Measurements from ENCODE around the gene BAZ2B.

BAZ2B gene

DNA sequence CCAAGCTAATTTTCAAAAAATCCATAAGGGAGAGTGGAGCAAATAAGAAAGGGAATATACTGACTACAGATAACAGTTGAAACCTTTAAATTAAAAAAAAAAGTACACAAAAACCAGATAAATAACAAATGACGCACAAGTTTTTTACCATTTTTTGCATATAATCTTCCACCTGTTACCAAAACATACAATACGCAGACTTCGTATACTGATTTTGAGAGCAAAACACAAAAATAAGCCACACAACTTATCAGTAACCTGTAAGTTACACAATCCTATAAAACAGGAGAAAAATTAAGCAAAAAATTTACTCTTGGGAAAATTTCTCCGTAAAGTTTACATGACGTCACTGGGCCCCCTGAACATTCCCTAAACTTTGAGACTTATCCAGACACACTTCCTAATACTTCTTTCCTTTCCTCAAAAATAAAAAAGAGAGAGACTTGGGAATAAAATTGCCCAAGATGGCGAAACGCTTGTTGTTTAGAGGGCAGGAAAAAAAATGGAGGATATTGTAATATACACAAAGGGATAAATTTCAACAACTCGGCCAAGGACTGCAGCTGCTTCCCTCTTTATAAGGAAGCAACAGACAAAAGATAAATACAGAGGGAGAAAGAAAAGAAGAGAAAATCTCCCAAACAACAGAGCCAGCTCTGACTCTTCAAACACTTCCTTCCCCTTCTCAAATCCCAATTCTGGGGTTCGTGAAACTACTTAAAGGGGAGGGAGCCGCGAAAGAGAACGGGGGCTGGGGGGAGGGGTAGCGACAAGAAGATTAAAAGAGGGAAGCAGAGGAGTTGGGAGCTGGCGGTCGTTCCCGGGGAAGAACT lies 1.6 kb downstream of the BAZ2B start:
- FAIRE-seq, result no peak

DNA sequence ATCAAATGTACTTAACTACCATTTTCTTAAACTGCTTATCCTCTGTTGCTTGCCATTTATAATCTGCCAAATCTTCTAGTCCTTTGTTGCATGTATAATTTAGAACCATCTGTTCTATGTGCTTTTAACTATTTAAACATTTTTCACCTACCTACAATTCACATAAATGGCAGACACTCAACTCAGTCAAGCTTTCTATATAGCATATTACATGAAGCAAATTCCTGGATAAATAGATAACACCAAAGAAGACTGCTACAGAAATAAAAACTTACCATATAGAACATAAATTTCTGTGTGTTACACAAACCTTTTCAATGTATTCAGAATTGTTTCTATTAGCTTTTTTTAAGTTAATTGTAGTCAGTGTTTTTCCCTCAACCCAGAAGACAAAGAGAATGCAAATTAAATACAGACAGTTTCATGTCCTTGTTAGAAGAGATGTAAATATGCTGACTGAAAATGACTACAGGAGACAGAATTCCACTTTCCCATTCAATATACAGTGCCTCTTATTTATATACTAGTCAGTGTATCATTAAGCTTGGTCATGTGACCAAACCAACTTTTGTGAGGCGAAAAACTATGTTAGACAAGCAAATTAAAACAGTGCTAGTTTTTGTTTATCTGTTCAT lies 2.6 kb downstream of the BAZ2B start:
- FAIRE-seq, result no peak

DNA sequence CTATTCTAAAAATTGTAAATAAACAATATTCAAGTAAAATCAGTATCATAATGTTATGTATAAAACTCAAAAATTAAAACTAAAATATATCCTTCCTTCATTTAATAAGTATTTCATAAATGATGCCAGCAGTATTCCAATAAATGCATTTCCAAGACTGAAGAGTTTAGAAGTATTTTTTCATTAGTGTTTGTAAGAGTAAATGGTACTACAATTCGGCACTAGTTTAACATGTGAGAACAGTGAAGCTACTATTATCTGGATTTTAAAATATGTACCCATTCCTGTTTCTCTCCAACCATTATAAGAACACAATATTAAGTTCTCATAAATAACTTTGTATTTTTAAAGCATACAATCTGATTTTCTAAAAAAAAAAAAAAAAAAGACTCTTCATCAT lies 3.3 kb downstream of the BAZ2B start:
- peak; percentile 71 for FAIRE-seq

DNA sequence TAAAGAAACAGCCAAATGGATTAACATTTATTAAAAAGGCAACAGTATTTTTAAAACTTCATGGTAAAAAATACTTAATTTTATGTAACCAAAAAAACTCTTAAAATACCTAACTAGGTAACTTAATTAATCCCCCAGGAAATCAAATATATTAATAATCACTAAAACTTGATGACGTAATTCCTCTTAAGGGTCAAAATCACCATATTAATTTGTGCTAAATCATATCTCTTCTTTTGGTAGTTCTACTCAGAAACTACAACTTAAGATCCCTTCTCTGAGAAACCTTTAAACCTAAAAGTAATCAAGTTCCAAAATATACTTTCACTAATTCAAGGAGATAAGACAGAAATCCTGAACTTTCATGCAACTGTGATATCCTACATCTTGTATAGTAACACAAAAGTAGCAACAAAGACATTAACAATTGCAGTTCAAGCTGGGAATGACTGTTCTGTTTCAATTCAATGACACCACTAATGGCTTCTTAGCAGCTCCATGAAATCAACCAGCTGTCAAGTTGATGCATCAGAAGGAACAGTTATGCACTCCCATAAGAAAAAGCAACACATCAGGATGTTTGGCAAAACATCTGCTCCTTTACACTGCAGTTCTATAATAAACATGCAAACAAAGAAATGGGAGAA lies 4.0 kb downstream of the BAZ2B start:
- peak; percentile 93 for FAIRE-seq

DNA sequence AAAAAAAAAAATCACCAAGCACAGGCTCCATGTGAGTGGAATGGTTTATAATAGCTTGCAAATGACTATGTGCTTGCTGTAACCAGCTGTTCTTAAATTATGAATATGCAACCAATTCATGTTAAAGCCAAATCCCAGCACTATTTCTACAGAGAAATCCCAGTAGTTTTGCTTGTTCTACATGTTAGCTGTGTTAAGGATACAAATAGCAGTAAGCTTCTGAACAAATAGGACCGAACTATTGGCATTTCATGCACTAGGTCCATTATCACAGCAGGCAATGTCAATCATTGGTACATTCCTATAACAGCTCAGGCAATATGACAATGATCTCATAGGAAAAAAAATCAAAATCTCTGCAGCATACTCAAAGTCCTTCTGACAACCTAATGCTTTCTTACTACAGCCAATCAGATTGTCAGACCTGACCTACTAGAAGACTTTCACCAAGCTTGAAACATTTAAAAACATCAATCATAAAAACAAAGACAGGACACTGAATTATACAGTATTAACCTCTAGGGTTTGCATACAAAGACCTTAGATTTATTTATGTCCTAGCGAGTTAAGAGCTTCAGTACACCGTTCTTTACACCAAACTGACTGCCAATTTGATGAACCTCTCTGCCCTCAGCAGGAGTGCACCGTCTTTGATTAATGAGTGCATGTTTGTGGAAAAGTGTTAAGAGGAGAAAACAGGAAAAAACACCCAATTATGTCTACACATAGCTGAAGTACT lies 6.4 kb downstream of the BAZ2B start:
- no peak for FAIRE-seq

DNA sequence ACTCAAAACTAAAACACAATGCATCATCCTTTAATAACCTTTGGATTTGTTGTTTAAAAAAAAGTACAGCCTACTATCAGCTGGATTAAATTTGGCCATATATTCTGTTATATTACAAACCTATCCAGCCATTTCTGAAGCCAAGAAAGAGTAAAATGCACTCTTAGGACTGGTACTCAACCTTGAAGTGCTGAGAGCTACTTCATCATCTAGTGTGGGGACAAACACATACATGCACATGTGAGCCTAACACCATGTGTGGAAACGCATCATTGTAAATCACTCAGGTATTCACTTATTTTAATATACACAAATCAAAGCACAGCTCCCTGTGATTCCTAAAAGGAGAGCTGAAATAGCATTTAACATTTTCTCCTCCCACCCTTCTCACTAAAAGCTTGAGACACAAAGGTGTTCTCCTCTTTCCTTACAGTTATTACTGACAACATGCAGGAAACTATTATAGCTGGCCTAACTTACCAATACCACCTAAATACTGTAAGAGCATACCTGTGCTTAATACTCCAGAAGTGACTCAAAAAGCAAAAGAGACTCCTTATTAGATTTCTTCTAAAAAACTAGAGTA lies 7.5 kb downstream of the BAZ2B start:
- no peak for FAIRE-seq

DNA sequence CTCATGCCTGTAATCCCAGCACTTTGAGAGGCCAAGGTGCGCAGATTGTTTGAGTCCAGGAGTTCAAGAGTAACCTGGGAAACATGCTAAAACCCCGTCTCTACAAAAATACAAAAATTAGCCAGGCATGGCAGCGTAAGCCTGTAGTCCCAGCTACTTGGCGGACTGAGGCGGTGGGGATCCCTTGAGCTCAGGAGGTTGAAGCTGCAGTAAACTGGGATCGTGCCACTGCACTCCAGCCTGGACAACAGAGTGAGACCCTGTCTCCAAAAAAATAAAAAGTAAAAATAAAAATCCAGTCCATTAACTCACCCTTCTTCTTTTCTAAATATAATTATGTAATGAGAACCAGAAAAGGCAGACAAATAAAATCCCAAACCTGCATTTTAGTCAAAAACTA lies 8.2 kb downstream of the BAZ2B start:
- FAIRE-seq, result no peak

DNA sequence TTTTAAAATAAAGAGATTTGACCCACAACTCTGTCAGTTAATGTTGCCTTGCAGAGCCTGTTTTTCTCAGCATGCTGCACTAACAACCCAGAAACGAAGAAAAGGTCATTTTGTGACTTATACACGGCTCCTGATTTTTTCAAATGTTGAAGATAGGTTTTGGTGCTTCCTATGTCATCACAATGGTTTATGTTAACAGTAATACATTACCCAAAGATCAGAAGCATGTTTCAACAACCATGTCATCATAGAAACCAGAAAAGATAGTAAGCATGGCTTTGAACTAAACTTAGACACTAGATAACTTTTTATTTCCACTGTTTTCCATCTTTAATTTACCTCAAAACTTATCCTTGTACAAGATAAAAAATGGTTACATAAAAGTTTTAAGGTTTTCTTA lies 10.1 kb downstream of the BAZ2B start:
- no peak for FAIRE-seq

DNA sequence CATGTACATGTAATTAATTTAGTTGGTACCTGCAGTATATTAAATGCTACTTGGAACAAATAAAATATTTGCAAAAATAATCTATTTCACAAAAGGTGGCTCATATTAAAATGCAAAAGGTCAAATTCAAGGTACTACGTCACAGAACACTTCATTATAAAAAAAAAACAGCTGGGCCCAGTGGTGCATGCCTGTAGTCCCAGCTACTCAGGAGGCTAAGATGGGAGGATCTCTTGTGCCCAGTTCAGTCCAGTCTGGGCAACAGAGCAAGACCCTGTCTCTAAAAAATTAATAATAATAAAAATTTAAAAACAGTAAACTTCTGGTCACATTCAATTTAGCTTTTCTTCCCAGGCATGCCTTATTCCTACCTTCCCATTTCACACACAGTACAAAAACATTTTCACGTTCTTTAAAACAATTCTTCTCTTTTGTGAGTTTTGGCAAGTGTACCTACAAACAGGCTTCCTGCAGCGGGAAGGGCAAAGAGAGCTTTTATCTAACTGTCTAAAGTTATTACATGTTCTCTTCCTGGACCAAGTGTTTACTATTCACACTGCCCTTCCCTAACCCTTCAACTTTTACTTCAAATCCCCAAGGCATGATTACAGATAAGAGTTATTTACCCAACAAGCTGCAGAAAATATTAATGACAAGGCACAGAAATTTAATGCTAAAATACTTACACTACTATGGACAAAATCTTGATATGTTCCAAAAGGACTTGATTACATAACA lies 10.7 kb downstream of the BAZ2B start:
- peak; percentile 21 for FAIRE-seq

DNA sequence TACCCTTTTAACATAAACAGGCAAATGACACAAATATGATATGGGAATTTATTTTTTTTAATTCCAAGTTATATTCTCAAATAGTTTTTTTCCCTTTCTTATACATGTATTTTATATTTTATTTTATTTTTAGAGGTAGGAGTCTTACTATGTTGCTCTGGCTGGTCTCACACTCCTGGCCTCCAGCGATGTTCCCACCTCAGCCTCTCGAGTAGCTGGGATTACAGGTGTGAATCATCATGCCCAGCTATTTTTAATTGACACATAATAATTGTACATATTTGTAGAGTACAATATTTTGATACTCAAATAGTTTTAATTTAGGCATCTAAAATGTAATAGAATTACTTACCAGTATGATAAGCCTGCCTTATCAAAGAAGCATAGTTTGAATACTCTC lies 12.2 kb downstream of the BAZ2B start:
- no peak for FAIRE-seq

DNA sequence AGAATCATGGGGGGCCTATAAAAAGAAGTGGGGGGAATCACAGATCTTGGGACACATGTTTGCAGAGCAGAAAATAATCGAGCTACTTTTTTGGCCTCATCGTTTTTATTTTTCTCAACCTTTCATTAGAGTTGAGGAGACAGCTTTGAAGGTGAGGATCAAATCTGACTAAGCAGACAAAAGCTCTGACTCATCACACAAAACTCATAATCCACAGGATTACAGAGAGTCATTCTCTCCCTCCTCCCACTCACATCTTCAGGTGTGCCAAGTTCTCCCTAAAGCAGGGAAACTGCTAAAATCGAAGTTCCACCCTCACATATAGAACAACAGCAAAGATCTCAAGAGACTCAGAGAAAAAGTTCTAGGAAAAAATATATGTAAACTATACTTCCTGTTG lies 15.6 kb downstream of the BAZ2B start:
- no peak for FAIRE-seq

DNA sequence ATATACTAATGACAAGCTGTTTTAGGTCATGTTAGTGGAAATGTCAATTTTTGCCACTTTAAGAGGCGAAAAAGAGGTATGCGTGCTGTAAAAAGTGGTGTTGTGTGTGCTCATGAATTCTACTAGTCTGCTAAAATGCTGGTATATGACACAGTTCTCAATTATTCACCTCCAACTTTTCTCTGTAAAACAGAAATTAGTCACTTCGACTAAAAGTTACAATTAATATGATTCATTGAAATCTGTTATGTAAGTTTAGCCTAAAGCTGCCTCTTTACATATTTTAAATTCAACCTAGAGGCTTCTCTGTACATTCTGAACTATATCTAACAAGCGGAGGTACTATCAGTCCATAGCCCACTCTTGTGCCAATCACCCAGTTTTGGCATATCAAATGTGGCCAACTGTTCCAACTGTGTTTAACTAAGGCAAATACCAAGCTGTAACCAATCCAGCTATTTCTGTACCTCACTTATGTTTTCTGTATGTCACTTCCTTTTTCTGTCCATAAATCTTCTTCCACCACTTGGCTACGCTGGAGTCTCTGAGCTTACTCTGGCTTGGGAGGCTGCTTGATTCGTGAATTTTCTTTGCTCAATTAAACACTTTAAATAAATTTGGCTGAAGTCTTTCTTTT lies 20.8 kb downstream of the BAZ2B start:
- no peak for FAIRE-seq

DNA sequence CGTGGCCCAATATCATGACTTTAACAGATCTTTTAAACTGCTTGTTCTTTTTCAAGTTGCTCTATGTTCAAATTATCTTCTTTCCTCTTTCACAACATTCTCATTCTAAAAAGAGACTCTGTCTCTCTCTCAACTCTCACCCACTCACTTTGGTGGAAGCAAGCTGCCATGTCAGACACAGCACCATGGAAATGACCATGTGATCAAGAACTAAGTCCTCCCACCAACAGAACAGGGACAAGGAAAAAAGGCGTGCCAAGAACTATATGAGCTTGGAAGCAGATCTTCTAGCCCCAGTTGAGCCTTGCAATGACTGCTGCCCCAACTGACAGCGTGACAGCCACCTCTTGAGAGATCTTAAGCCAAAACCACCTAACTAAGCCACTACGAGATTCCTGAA lies 23.9 kb downstream of the BAZ2B start:
- no peak for FAIRE-seq

DNA sequence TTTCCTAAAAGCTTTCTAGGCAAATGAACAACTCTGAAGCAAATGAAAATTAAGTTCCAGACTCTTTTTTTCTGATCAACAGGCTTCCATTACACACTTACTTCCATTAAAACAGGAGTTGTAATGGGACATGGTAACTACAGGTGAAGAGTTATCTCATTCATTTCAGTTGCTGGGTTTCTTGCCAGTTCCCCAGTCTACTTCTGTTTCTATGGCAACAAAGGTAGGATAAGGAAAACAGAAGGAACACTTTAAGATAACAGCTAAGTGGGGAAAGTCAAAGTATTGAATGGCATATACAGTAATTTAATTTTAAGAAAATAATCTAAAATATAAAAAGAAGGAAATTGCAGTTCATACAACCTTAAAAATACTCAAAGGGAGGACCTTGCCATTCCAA lies 25.1 kb downstream of the BAZ2B start:
- FAIRE-seq, result no peak

DNA sequence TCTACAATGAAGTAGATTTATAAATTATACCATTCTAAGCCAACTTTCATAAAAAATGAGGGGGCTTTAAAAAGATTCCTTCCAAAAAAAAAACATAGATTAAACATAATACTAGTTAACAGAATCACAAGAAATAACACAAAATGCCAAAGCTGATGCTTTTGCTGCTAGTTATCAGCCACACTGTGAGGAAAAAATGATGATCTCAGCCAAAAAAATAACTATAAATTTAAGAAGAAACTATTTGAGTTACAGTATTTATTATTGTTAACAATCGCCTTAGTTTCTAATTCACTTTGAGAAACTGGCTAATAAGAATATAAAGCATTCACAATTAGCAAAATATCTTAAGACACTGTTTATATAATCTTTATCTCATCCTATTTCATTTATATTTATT lies 27.1 kb downstream of the BAZ2B start:
- FAIRE-seq, result no peak

DNA sequence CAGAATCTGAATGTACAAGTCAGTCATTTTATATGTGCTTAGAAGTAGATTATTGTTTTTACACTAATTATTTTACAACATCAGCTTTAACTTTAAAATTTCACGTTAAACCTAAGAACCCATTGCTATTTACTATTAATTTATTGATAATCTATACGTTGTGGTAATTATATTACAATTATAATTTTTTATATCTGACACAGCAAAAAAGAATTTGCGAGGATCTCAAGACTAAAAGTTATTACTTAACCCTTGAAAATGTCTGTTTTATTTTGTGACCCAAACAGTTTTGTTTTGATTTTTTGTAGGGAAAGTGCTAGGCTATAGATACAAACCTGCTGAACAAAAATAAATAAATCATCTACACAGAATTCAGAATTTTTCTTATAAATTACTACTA lies 30.3 kb downstream of the BAZ2B start:
- FAIRE-seq, result no peak

DNA sequence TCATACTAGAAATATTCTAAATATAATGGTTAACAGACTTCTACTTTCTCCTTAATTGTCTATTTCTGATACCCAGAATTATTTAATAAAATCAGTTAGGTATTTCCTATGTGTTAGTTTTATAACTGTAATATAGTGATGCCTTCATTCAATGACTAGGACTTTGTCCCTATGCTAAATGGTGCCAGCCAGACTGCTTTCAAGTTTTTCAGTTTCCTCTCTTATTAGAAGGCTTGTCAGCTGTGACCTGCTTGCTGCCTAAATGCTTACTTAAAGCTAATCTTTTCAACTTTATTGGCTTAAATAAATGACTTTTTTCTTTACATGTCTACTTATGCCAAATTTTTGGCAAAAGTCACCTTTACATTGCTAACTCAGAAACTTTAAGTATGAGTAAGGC lies 30.7 kb downstream of the BAZ2B start:
- FAIRE-seq, result peak; percentile 41

DNA sequence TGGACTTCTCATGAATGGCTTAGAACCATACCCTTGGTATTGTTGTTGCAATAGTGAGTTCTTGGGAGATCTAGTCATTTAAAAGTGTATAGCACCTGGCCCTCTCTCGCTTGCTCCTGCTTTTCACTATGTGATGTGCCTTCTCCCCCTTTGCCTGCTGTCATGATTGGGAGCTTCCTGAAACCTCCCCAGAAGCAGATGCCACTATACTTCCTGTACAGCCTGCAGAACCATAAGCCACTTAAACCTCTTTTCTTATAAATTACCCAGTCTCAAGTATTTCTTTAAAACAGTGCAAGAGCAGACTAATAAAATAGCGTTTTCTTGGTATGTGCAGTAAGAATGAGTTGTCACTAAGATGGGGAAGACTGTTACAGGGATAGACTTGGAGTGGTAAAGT lies 31.6 kb downstream of the BAZ2B start:
- FAIRE-seq, result no peak

DNA sequence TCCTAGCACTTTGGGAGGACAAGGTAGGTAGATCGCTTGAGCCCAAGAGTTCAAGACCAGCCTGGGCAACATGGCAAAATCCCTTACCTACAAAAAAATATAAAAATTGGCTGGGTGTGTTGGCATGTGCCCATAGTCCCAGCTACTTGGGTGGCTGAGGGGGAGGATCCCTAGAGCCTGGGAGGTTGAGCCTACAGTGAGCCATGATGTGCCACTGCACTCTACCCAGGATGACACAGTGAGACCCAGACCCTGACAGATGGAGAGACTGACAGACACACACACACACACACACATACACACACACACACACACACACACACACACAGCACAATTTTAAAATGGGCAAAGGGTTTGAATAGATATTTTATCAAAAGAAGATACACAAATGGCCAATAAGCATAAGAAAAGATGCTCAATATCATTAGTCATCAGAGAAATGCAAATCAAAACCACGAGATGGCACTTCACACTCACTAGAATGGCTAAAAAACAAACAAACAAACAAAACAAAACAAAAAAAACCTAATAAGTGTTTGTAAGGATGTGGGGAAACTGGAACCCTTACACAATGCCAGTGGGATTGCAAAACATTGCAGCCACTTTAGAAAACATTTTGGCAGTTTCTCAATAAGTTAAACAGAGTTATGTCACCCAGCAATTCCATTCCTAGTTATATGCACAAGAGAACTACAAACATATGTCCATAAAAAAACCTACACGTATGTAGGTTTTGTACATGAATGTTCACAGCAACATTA lies 42.3 kb downstream of the BAZ2B start:
- no peak for FAIRE-seq

DNA sequence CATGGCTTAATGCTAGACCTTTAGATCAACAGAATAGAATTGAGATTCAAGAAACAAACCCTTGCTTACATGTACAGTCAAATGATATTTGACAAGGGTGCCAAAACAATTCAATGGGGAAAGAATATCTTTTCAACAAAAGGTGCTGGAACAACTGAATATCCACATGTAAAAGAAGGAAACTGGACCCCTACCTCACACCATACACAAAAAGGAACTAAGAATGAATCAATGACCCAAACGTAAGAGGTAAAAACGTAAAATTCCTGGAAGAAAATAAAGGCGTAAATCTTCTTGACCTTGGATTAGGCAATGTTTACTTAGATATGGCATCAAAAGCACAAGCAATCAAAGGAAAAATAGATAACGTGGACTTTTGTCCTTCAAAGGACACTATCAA lies 43.1 kb downstream of the BAZ2B start:
- FAIRE-seq, result no peak

DNA sequence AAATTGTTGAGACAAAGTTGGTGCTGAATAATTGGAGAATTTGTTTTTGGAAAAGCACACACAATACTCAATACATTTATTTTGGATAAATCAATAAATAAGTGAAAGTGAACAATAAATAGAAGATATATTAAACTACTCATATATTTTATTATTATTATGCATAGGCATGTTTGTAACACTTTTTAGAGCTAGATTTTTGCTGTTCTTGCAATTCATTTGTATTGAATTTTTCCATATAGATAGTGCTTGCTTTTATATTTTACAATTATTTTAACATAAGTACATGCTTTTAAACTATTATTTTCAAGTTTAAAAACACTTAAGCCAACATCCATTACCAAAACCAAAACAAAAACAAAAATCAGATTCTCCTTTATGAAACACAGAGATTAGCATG lies 43.9 kb downstream of the BAZ2B start:
- FAIRE-seq, result no peak
